ENCODE results near the gene STAB1.

DNA sequence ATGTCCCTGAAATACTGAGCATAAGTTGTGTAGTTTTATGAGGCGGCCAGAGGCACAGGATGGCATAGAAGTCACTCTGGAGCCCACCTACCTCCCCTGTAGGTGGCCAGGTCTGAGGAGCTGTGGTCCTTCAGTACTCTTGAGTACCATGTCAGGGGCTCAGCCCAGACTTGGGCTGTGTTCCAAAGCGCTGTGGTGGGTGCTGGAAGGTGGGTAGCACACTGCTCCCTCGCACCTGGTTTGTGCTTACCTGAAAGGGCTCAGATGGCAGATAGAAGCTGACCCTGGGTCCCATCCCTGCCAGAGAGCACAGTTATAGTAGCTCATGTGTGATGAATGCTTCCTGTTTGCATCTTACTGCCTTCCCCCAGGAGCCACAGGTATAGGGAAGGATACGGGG is 24.2 kb upstream of the STAB1 start:
- TF ChIP-seq, protein P1, sequence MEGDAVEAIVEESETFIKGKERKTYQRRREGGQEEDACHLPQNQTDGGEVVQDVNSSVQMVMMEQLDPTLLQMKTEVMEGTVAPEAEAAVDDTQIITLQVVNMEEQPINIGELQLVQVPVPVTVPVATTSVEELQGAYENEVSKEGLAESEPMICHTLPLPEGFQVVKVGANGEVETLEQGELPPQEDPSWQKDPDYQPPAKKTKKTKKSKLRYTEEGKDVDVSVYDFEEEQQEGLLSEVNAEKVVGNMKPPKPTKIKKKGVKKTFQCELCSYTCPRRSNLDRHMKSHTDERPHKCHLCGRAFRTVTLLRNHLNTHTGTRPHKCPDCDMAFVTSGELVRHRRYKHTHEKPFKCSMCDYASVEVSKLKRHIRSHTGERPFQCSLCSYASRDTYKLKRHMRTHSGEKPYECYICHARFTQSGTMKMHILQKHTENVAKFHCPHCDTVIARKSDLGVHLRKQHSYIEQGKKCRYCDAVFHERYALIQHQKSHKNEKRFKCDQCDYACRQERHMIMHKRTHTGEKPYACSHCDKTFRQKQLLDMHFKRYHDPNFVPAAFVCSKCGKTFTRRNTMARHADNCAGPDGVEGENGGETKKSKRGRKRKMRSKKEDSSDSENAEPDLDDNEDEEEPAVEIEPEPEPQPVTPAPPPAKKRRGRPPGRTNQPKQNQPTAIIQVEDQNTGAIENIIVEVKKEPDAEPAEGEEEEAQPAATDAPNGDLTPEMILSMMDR (IDR thresholded peaks at IDR 0.05 in 4 of 5, conservative IDR thresholded peaks at IDR 0.05 in 1 of 5): no peak
- TF ChIP-seq POLR2A (IDR thresholded peaks at IDR 0.05): no peak

Measured in gastrocnemius medialis (tissue), 4 donors.